SH-SY5Y (cell line): Measurements from ENCODE around the gene FER.

Source experiments
- GATA2 ChIP-seq: IDR thresholded peaks from 2 replicates; pipeline ENCODE4 v1.6.1; 2011; ENCODE audit warnings: mild to moderate bottlenecking, low read depth, low read length
- GATA3 ChIP-seq: IDR thresholded peaks from 2 replicates; pipeline ENCODE4 v1.6.1; 2011; ENCODE audit warnings: low read depth, mild to moderate bottlenecking, low read length, moderate library complexity

GRCh38 chr5:108881133-108881532 lies 133.4 kb downstream of the FER start:
- TF ChIP-seq GATA3: no peak
- no peak for TF ChIP-seq GATA2
